Stimulated activated CD8-positive, alpha-beta memory T cell treated with anti-CD3 and anti-CD28 coated beads, Interleukin-4, amount 100 ng/mL, for 1 hour (primary cell): Measurements from ENCODE around the gene PNISR.

Experiments used
- DNase-seq, 2 donors: peaks; one replicate each; pipeline ENCODE4 v3.0.0-alpha.2; 2020; ENCODE audit warnings: low read depth in 2 of 2, low spot score in 1 of 2

Gene PNISR

DNA sequence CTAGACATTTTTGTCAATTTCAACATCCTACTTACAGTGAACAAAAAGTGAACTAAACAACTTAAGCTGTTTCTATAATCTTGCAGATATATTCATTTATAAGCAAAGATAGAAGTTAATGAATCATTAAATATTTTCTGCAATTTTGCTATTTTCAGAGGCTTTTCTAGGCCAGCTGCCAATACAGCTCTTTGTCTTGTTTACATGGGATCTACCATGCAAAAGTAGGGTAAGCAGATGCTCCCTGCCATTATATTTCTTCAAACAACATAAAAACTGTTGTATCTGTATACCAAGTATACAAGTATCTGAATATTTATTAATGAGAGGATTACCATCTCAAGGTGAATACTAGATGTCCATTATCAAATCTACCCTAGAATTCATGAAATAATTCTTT, 15.4 kb downstream of the PNISR start:
- no peak for DNase-seq

DNA sequence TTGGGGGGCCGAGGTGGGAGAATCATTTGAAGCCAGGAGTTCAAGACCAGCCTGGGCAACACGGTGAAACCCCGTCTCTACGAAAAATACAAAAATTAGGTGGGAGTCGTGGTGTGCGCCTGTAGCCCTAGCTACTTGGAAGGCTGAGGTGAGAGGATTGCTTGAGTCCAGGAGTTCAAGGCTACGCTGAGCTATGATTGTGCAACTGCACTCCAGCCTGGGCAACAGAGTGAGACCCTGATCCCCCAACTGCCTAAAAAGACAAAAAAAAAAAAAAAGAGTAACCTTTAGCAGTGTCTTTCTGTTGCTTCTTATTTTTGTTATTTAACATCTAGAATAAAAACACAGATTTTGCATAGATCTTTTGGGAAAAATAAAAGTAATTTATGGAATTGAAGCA, 18.0 kb downstream of the PNISR start:
- DNase-seq: no peak

DNA sequence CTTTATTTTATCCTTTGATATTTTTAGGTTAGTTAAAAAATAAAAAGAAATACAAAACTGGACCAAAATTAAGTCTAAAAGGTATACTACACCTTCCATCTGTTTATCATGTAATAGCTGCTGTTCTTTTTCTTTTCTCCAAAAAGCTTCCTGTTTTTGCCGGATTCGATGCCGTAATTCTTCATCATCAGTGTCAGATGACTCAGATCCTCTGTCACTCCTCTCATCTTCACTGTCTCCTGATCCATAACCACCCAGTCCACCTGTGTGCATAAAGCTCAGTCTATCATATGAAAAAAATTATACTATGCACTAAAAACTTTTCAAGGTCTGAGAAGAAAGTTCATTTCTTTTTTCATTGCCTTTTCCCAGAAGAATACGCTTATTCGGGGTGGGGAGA, 22.7 kb downstream of the PNISR start:
- DNase-seq: no peak

DNA sequence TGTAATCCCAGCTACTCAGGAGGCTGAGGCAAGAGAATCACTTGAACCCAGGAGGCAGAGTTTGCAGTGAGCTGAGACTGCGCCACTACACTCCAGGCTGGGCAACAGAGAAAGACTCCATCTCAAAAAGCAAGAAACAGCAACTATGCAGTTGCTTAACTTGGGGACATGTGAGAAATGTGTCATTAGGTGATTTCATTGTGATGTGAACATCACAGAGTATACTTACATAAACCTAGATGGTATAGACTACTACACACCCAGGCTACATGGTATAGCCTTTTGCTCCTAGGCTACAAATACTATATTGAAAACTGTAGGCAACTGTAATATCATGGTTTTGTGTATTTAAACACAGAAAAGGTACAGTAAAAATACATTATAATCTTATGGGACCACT, 27.8 kb downstream of the PNISR start:
- DNase-seq: no peak

DNA sequence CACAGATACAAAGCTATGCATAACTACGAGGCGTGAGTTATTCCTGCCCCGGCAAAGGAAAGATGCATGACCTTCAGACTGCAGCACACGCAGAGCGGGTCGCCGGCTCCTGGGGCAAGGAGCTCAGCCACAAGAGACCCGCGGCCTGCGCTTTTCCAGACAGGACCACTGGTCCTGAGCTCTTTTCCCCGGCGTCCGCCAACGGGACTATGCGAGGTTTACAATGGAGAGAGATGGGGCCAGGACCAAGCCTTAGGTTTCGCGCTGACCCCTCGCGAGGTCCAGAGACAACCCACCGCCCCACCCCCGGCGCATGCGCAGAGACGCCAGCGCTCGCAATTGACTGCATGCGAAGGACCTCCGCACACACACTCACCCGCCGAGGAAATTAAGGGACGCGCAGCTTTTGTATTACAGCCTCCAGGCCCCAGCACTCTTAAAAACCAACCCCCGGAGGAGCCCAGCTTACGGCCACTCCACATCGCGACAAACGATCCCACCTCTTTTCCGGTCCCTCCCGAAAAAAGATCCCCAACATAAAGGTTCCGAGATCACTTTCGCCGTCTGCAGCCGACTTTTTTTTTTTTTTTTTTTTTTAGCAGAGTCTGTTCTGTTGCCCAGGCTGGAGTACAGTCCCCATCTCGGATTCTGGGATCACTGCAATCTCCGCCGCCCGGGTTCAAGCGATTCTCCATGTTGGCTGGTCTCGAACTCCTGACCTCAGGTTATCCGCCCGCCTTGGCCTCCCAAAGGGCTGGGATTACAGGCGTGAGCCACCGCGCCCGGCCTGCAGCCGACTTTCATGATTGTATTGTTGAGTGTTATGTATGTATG, 31.2 kb downstream of the PNISR start, which contains the start of gene COQ3:
Gene COQ3 (minus strand): TSS at position 498 of the 834 bp plus-strand sequence. CDS start 16 bp downstream, at position 482.
- peak; percentile 15 to 43 for DNase-seq

DNA sequence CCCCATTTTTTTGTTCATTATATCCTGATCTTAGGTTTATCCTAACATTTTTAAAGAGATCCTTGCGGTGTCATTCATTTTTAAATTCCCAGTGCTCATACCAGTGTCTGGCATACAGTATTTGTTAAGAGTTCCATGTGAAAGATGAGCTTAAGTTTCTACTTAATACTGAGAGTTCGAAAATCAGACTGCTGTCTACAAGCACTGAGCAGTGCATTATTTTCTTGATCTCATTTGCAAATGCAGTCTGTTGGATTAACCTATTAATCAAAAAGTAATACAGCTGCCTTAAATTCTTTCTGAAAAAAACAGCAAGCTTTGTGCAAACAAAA, 31.8 kb downstream of the PNISR start:
- no peak for DNase-seq

DNA sequence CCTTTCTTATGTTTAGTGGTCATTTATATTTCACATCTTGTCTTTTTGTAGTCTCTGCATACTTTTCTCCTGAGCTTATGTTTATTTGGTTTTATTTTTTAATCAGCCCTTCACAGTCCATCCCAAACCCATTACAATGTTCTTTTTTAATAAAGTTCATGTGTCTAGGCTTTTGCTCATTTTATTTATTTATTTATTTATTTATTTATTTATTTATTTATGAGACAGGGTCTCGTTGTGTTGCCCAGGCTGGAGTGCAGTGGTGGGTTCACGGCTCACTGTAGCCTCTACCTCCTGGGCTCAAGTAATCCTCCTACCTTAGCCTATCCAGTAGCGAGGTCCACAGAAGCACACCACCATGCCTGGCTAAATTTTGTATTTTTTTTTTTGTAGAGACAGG, 34.2 kb downstream of the PNISR start:
- no peak for DNase-seq

DNA sequence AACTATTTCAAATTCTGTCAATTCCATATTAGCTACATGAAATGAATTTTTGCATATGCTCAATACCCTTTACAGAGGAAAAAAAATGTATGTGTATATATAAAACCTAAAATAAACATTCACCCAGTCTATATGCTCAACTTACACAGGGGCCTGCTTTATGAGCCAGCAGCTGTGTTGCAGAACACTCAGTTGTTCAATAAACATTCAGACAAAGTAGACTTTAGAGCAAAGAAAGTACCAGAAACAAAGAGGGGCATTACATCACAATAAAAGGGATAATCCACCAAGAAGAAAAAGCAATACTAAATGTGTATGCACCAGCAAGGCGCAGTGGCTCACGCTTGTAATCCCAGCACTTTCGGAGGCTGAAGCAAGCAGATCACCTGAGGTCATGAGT, 40.6 kb downstream of the PNISR start:
- no peak for DNase-seq

DNA sequence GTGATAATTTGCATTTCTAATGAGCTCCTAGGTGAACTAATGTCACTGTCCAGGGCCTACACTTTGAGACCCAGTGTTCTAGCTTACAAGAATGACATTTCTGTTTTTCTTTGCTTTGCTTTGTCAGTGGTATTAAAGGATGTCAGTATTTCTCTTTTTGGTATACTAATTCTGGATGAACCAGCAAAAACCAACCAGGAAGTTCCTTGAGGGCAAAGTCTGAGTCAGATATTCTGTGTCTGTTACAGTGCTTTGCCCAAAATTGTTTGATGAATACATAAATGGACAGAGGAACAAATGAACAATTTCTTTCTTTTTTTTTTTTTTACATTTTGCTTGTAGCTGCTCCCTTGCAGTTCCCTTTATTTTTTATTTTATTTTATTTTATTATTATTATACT, 46.5 kb downstream of the PNISR start:
- DNase-seq: no peak

DNA sequence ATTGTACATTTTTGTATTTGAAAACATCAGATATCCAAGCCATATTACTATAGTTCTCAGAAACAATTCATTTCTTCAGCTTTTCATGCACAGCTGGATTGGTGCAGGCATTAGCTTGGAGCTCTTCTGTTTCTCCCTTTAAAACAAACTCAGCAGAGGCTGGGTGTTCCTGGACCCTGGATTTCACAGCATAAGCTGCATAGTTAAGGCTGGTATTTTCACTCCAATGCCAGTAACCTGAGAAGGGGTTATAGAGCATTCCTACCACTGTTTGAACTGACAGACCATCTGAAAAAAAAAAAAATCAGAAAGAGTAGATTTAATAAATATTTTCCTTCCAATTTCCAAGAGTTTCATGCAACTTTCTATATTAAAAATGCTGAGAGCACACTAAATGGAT, 55.6 kb downstream of the PNISR start:
- DNase-seq: no peak

DNA sequence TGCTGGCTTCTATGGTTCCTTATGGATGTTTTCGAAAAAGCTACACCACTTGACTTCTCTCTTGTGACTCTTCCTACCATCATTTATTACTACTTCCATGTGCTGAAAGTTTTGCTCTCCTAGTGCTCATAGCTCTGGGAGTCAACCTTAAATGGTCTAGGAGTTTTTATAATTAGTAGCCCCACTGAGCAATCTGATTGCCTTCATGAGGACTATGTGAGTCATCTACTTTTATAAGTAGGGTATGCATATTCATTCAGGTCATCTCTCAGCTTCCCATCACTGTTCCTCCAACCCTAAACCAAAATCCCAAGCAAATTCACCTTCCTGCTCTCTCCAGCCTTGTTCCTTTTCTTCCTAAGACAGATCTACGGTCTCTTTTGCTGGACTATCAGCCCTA, 58.3 kb downstream of the PNISR start:
- DNase-seq: no peak

DNA sequence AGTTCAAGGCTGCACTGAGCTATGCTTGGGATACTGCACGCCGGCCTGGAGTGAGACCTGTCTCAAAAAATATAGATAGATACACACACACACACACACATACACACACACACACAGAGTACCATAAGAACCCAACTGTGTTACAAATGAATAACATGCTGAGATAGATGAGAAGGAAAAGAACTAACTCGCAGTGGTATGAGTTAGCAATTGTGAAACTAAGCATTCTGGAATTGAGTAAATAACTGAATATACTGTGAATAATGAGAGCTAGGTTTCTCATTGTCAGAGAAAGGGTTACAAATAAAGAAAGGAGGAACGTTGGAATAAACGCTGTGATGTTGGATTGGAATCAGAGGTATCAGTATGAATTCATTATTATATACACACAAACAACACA, 61.1 kb downstream of the PNISR start:
- no peak for DNase-seq

DNA sequence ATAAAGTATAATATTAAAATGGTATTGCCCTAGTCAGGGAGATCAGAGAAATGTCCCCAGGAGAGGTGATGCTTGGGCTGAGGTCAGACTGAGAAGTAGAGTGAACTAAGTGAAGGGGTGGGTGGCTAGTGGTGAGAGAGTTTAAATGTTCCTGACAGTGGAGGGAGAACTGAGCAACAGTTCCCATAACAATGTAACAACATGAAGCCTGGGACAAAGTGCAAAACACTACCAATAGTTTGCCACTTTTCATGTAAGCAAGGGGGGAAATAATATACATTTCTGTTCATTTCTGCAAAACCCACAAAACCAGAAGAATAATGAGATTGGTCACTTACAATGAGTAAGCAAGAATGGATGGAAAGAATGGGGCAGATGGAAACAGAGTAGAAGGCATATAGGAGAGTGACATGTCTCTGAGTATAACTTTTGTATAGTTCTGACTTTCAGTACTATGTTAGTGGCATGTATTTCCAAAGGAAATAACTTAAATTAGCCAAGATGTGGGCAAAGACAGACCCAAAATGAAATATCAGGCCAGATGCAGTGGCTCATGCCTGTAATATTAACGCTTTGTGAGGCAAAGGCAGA, 62.3 kb downstream of the PNISR start:
- DNase-seq: no peak

DNA sequence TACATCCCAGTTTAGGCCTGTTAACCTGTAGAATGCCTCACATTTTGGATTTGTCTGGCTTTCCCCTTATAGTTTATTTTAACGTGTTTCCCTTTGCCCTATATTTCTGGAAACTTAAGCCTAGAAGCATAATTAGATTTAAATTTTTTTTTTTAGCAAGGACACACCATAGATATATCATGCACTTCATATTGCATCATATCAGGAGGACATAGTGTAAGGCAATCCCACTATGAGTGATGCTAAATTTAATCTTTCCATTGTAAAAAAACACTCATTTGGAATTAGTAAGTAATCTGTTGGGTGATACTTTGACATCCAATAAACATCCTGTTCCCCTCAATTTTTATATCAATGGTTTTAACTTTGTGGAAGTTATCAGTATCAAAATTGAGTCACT, 65.3 kb downstream of the PNISR start:
- no peak for DNase-seq

DNA sequence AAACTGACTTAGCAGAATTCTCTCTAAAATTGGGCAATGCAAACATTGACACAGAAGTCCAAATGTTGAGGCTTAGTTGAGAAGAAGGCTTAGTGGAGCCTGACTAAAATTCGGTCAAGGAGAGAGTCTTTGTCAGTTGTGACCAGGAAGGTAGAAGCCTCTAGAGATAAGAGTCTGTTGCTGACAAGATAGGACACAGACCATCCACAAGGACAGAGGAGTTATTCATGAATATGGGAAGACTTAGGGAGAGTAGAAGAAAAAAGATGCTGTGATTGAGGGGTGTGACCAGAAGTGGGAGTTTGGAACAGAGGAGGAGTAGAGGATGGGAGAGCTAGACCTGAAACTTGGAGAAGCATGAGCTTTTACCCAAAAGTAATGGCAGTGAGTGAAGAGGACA, 68.5 kb downstream of the PNISR start:
- no peak for DNase-seq

DNA sequence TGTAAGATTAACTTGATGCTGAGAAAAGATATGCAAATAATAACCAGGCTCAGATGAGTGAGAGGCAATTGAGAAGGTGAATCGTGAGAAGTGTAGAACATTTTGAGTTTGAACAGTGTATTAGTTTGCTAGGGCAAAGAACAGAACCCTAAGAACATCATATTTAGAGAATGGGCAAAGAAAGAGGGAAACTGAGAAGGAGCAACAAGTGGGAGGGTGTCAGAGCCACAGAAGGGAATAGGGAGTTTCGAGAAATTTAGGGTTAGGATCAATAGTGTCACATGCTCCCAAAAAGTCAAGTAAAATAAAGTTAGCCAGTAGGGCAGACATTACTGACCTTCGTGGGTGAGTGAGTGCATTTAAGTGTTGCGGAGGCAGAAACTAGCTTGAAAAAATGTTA, 70.1 kb downstream of the PNISR start:
- DNase-seq: no peak

DNA sequence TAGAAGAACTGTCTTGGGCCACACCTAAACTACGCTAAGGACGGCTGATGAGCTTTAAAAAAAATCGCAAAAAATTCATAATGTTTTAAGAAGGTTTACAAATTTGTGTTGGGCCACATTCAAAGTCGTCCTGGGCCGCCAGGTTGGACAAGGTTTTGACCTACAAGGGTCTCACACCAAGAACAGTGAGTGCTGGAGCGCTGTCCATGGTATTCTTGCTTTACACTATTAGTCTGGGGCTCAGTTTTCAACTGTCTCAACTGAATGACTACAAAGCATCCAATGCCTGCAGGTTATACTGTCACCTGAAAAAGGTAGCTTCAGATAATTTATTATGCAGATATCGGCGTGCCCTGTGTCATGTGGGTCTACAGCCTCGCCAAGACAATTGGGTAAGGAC, 72.0 kb downstream of the PNISR start:
- DNase-seq: no peak

DNA sequence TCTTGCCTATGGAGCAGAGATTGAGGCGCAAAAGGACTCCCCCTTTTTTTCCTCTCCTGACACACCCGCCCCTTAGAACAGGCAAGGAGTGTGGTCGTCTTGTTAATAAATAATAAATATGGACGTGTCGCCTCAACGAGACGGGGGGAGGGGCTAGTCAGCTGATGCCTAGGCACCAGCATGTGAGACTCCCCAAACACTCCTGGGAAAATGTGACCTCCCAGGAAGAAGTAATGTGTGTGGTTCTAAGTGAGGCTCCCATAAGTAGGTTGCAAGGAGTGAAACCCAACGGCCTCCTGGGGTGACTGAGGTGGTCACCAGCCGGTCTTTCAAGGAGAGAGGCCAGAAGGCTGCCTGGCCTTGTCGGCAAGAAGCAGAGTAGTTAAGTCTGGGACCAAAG, 74.5 kb downstream of the PNISR start:
- no peak for DNase-seq

DNA sequence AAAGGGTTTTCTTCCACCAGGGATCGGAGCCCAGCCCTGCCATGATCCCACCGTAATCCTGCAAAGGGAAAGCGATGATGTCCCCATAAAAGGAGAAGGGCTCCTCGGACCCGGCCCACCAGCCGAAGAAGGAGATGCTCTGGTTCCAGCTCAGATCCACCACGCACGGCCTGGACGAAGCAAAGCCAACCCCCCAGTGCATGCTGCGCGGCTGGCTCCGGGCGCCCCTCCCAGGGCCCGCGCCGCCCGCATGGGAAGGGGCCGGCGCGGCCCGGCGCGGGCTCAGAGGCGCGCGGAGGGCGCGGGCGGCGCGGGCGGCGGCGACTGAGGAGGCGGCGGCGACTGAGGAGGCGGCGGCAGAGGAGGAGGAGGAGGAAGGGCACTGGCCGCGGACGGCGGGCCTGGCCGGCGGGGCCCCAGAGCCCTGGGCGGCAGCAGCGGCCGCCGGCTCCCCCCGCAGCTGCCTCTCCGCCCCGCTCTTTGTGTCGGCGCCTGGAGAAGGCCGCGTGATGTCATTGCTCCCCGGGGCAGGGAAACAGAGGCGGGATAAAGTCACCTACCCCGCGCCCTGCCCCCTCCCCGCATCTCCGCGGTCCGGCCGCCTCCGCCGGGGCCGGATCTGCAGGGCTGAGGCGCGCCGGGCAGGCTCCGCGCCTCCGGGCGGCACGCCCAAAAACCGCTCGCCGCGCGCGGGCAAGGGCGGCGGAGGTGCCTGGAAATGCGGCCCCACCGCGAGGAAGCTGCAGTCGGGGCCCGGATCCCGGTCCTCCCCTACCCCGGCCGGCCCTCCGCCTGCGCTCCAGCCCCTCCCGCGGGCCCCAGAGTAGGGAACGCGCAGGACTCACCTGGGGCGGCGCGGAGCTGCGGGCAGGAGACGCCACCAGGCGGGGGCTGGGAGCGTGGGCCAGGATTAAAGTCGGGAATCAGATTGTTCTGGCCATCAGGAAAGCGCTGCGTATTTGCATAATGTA, 75.7 kb downstream of the PNISR start, which contains the start of gene FAXC:
Gene FAXC (minus strand): TSS at position 504 of the 971 bp plus-strand sequence. CDS start 302 bp downstream, at position 202.
- no peak for DNase-seq

DNA sequence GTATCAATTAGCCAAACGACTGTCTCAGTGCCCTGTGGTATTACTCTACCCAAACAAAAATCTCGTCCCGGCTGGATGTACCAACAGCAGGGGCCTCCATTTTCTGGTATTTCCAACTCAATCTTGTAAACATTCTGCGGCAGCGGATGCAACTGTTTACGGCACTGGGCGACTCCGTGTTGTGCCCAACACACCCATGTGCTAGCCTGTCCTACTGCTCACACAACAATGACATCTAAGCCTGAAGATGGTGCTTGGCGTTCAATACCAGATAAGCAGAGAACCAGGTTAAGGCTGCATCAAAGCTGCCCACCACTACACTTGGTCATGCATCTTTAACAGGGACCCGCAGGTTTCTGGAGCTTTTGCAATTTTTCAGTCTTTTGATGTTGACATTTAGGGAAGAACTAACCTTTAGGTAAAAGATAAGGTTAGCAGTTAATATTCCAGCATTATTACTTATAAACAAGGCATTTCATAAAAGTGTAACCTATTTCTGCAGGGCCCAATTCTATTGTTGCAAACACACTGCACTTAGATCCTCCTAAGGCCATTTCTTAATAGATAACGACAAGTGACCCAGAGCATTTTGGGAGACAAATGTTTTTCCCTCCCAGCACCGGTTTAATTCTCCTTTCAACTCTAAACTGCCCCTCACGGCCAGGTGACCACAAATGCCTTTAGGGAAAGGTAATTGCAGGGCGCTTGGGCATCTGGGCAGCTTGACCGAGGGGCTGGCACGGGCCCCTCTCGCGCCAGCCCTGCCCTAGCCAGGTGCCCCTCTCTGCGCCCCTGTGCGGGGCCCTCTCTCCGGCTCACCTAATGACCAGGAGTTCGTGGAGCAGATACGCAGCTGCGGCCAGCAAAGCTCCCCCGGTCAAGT, 76.6 kb downstream of the PNISR start:
- DNase-seq: no peak
